ENCODE data around the gene EXO1.

Gene EXO1

DNA sequence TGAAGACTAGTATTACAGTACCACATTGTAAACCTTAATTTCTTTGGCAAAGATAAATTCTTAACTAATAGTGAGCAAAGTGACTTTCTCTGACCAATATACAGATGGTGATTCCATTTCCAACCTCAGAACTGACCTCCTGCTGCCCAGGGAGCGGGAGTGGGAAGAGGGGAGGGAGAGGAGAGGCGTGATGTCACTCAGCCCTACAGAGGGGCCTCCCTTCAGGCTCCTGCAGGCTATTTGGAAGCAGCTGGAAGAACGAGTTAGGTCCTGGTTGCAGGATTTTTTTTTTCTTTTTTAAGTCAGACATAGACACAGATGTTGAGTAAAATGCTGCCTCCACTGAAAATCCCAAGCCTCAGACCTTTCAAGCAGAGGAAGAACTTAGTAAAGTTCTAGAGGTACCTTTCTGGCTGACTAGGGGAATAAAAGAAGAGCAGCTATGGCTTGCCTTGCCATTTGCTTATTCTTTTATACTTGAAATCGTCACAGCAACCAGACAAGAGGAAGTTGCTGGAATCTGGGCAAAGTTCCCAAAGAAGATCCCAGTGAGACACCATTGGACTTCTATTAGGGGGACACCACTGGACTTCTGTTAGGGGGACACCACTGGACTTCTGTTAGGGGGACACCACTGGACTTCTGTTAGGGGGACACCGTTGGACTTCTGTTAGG, 54.5 kb downstream of the EXO1 start:
- H3K27ac ChIP-seq, result no peak overlapping the region
- no peak for TF ChIP-seq ZFX (IDR thresholded peaks at IDR 0.05; ENCODE audit: borderline replicate concordance)
- TF ChIP-seq, protein P1, sequence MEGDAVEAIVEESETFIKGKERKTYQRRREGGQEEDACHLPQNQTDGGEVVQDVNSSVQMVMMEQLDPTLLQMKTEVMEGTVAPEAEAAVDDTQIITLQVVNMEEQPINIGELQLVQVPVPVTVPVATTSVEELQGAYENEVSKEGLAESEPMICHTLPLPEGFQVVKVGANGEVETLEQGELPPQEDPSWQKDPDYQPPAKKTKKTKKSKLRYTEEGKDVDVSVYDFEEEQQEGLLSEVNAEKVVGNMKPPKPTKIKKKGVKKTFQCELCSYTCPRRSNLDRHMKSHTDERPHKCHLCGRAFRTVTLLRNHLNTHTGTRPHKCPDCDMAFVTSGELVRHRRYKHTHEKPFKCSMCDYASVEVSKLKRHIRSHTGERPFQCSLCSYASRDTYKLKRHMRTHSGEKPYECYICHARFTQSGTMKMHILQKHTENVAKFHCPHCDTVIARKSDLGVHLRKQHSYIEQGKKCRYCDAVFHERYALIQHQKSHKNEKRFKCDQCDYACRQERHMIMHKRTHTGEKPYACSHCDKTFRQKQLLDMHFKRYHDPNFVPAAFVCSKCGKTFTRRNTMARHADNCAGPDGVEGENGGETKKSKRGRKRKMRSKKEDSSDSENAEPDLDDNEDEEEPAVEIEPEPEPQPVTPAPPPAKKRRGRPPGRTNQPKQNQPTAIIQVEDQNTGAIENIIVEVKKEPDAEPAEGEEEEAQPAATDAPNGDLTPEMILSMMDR (IDR thresholded peaks at IDR 0.05), result no peak

- H3K27ac ChIP-seq, result no peak overlapping the region
- TF ChIP-seq, protein P1 (IDR thresholded peaks at IDR 0.05), result no peak
- TF ChIP-seq ZFX (IDR thresholded peaks at IDR 0.05; ENCODE audit: borderline replicate concordance), result no peak
These were observed 68.2 kb downstream of the EXO1 start for GRCh38 chr1:241916196-241916595.

- TF ChIP-seq ZFX (IDR thresholded peaks at IDR 0.05; ENCODE audit: borderline replicate concordance), result no peak
- TF ChIP-seq, protein P1 (IDR thresholded peaks at IDR 0.05), result no peak
- H3K27ac ChIP-seq, result no peak overlapping the region
These were observed 69.5 kb downstream of the EXO1 start for GRCh38 chr1:241917487-241917886.

DNA sequence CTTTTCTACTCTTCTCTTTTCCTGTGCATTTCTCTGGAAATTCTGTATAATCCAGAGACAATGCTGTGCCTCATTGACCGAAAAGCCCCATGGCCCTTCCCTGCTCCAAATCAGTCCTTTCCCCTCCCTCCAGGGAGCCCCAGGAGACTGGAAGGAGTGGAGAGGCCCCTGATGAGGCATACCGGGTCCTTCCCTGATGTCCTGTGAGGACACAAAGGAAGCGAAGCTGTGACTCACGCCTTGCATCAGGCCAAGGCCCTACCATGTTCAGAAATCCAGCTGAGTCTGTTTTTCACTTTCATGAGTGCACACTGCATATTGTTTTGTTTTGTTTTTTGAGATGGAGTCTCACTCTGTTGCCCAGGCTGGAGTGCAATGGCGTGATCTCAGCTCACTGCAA, 70.9 kb downstream of the EXO1 start:
- H3K27ac ChIP-seq, result no peak overlapping the region

GRCh38 chr1:241924080-241924808, 76.2 kb downstream of the EXO1 start:
- H3K27ac ChIP-seq, result no peak overlapping the region
- TF ChIP-seq ZFX (IDR thresholded peaks at IDR 0.05; ENCODE audit: borderline replicate concordance), result no peak
- TF ChIP-seq, protein P1 (IDR thresholded peaks at IDR 0.05), result no peak

More for the DNA sequence above, 70.9 kb downstream of the EXO1 start:
- TF ChIP-seq, protein P1 (IDR thresholded peaks at IDR 0.05), result no peak
- TF ChIP-seq ZFX (IDR thresholded peaks at IDR 0.05; ENCODE audit: borderline replicate concordance), result no peak

DNA sequence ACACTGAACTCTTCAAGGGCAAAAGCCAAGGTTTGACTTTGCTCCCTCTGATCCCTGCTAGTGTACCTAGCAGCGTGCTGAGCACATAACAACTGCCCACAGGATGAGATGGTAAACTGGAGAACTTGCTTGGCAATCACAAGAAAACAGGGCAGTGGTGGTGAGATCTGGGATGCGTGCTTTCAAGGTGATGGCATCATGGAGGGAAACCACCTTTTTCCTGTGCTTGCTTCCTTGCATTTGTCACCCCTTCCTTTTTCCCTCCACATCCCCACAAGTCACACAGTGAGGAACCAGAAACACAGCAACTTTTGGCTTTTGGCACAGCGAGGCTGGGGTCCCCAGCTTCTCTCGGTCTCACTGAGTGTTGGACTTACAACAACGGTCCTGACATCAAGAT, 78.1 kb downstream of the EXO1 start:
- TF ChIP-seq, protein P1 (IDR thresholded peaks at IDR 0.05), result no peak
- no peak for TF ChIP-seq ZFX (IDR thresholded peaks at IDR 0.05; ENCODE audit: borderline replicate concordance)
- no peak overlapping the region for H3K27ac ChIP-seq

GRCh38 chr1:241927321-241927720, 79.3 kb downstream of the EXO1 start:
- no peak overlapping the region for H3K27ac ChIP-seq
- no peak for TF ChIP-seq ZFX (IDR thresholded peaks at IDR 0.05; ENCODE audit: borderline replicate concordance)
- TF ChIP-seq, protein P1 (IDR thresholded peaks at IDR 0.05), result no peak

Measured in 22Rv1 (cell line).